GM21526 (cell line): ENCODE data around the gene ADAM10.

Experiments used
- ATAC-seq: cut with Tn5 transposase; IDR thresholded peaks from one replicate; pipeline ENCODE4 v1.9.1; 2021; ENCODE audit warnings: moderate library complexity; ENCODE audit not compliant: unreplicated experiment, low FRiP score

The ADAM10 gene

GRCh38 chr15:58556541-58556940 lies 193.0 kb downstream of the ADAM10 start:
- no peak for ATAC-seq

DNA sequence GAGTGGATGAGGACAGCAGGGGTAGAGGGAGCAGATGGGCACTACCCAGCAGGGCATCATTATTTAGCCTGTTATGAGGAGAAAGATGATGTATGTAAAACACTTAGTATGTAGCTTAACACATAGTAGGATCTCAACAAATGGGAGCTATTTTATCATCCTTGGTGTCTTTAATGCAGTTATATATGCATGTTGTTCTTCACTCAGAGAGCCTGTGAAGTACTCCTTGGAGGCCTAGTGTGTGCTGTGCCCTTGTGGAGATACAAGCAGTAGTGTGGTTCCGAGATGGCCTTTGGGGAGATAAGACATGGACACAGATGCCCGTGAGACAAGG lies 193.5 kb downstream of the ADAM10 start:
- ATAC-seq: no peak

DNA sequence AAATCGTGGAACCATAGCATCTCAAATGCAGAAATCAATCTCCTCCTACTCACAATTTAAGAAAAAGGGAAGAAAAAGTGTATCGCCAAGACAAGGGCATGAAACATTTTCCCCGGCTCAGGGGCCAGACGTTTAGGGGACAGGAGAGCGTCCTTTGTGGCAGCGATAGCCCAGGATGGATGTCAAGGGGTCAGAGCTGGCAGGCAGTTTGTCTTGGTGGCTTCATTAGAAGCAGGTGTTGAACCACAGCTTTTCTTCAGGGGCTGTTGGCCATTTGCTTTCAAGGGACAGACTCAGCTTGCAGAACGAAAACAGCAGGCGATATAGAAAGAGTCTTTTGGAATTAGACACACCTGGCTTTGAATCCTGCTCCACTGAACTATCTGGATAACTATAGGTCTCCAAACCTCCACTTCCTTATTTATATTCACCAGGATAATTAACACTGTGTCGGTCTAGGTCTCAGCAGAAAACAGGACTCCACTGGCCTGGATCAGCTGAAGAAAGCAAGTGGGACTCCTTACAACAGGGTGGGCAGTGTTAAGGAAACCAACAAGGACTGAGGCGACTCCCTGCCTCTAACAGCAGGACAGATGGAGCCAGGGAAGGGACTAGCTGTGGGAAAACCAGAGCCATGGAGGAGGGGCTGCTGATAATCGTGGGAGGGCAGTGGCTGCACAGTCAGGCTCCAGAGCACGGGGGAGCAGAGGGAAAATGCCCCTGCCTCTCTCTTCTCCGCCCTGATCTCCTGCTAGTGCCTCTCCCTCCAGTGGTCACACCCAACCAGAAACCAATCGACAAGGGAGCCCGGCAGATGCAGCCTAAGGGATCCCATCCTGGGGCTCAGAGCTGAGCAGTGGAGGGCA lies 194.1 kb downstream of the ADAM10 start:
- no peak for ATAC-seq

- no peak for ATAC-seq
Measured at GRCh38 chr15:58554758-58555157, 194.7 kb downstream of the ADAM10 start.

- ATAC-seq: no peak
Measured at GRCh38 chr15:58553365-58553918, 196.1 kb downstream of the ADAM10 start.

GRCh38 chr15:58552505-58553364 lies 196.8 kb downstream of the ADAM10 start:
- ATAC-seq: no peak

GRCh38 chr15:58551764-58552504 lies 197.6 kb downstream of the ADAM10 start:
- no peak for ATAC-seq

DNA sequence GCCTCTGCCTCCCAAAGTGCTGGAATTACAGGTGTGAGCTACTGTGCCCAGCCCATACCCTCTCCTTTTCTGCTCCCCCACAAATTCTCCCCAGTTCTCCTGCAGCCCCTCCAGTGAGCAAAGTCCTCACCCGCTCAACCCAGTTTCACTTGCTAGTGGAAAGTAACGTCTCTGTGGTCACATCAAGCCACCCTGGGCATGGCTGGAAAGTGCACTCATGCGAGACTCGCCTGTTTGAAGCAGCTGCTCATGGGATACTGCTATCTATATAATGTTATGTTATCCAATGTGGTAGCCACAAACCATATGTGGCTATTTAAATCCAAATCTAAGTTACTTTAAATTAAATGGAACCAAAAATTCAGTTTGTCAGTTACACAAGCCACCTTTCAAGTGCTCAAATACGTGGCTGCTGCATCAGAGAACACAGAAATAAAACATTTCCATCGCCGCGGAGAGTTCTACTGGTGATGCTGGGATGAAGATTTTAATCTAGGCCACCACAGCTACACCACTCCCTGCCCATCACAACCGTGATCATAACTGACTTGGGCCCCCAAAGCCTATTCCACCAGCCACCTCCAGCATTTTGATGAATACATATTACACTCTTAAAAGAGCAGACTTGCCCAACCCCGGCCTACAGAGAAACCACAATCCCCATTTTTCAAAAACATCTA lies 198.3 kb downstream of the ADAM10 start:
- no peak for ATAC-seq

DNA sequence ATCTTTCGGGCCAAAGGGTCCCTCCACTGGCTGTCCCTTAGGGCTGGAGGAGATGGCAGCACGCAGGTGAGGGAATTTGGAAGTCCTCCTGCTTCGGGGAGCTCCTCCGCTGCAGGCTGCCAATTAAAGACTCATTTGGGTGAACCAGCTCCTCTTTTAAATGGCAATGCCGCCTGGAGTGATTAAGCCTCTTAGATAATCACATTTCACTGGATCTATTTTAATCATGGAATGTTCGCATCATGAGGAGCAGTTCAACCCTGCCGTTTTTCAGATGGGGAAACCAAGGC lies 199.8 kb downstream of the ADAM10 start:
- ATAC-seq: no peak

DNA sequence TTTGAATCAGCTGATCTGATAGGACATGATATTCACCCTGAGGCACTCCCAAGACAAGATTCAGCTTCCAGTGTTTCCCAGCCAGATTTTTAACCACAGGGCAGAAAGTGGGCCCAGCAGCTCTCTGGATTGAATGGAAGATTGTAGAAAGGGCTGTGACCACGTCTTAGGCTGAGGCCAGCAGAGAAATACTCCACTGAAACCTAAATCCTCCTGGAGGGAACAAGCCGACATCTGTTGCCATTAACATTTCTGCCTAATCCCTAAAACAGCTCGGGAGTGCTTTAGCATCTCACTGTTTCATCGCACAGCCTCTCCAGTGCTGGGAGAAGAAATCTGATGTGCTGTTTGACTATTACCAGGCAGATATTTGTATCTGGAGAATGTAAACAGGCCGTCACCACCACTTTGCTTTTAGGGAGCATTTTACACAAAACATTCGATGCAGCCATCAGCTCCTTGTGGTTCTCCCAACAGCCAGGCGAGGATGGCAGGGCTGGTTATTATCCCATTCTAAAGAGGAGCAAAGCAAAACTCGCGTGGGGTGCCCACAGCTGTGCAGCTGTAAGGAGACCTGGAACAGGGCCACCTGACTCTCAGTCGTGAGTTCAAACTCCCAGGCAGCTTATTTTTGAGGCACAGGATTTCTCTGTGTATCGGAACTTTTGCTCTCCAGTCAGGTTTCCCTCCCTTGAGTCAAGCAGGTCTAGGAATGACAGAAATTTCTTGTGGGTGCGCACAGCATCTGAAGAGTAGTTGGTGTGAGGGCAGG lies 200.3 kb downstream of the ADAM10 start:
- ATAC-seq: no peak

DNA sequence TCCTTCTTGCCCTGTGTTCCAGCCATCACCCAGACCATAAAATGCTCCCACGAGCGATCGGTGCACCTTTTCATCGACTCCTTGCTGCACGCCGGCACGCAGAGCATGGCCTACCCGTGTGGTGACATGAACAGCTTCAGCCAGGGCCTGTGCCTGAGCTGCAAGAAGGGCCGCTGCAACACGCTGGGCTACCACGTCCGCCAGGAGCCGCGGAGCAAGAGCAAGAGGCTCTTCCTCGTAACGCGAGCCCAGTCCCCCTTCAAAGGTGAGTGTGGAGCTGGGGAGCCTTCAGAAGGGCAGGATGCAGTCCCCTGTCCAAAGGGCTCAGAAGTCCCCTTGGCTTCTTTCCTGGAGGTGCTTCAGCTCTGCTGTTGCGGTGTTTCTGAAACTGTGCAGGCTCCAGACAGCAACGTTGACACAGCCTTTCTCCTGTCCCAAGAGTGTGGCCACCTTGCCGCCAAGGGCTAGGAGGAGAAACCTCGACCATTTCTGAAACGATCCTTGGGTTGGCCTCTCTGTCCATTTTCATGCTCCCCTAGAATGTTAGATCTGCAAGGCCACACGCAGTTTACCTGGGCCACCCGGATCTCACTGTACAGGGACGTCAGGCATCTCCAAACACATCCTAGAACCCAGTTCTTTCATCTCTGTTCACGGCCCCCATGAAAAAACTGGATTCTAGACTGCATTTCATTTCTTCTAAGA lies 201.0 kb downstream of the ADAM10 start:
- no peak for ATAC-seq

DNA sequence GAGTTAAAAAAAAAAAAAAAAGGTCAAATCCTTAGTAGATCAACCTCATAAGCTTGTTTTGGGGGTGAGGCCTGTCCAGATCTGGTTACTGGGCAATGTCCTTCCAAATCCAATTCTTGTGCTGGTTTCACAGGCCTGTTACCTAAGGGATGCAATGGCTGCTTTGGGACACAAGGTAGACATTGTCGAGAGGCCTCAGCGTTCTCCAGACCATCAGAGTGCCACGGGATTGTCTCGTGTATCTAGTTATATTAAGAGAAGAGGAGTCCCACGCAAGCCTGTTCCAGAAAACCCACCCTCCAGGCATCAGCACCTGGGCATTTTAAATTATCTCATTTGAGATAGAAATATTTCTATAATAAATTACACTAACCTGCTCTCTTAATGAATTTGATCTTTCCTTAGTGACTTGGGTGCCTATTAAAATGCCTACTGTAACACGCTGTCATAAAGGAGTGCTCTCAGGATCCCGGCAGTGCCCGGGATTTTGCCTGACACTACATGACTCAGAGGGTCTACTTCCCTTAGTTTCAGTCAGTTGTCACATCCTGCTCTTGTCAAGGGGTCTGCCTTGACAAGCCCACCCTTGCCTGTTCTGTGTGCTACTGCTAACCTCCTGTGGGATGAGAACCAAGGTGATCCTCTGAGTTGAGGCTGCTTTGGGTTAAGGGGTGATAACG lies 201.7 kb downstream of the ADAM10 start:
- no peak for ATAC-seq

DNA sequence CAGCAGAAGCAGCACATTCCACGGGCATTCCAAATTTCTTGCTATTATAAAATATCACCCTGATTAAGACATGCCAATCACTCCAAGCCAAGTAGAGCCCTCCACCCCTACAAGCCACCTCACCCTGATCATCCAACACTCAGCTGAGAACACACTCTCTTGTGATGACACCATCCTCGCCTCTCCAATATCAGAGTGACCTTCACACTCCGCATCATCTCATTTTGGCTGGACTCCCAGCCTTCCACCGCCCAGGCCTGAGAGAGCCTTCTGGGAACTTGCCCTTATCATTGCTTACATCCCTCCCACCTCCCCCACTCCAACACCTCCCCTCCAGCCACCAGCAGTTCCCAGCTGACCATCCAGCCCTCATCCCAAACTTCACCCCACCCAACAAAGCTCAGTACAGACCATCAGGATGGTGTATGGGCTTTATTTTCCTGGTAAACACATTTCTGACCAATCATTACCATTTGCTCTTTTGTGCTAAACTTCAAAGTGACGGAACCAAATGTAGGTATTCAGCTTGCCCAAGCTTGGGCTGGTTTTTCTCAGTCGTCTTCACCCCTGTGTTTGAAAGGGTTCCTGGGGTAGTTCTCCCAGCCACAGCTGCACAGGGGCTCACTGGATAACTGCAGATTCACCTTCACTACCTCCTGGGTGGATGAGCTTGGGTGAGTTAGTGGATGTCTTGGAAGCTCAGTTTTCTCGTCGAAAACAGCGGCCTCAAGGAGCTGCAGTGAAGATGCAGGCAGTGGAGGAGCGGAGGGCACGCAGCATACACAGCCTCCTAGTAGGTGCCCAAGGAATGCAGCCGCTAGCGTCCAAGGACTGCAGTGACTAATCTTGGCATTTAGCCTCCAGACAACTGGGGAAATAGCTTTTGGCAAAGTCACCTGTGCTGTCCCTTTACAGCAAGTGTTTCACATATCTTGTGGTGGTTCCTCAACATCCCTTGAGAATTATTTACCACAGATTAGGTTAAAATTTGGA lies 202.6 kb downstream of the ADAM10 start:
- no peak for ATAC-seq

GRCh38 chr15:58546066-58546591 lies 203.4 kb downstream of the ADAM10 start:
- no peak for ATAC-seq

DNA sequence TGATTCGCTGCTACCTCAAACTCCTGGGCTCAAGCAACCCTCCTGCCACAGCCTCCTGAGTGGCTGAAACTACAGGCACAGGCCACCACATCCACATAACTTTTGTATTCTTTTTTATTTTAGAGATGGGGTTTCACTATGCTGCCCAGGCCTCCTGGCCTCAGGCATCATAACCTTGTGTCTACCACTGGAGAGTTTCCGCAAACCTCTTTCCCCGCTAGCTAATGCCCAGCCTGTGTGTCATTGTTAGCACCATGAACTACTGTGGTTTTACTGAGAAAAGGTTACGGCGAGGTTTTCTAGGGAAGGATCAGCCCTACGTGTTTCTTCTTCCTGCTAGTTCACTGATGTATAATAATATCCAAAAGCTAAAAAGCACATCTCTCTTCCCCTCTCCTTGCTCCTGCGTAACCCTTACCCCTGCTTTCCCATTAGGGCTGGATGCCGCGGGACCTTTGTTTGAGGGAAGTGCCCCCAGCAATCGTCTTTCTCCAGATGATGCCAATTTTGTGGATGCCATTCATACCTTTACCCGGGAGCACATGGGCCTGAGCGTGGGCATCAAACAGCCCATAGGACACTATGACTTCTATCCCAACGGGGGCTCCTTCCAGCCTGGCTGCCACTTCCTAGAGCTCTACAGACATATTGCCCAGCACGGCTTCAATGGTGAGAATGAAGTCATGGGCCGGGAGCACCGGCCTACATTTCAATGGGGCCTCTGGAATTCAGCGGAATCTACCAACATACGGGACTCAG lies 204.0 kb downstream of the ADAM10 start:
- ATAC-seq: no peak

DNA sequence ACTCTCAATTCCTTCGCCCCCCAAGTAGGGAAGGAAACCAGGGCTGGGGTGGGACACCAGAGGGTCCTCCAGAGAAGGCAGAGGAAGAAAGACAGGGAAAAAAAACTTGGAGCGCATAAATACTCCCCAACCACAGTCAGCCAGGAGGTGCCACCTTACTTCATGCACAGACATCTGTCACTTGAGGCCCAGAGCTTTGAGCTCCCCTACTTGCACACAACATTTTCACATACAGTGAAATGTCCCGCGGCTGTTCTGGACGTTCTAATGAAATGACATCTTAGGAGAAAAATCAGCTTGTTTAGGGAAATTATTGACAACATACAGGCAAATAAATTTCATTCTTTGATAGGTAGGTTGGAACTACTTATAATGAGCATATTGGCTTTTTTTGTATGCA lies 204.8 kb downstream of the ADAM10 start:
- no peak for ATAC-seq
